Measurements from ENCODE around the gene FEZF1. TPM values are rescaled to one million over a fixed set of nuclear protein-coding genes. Genes with fewer than 3 reads are reported as not detected.

FEZF1 gene
- polyA plus RNA-seq, 1 donor from 2014 or later, result 1.1 TPM

GRCh38 chr7:122343601-122344302, 39.2 kb upstream of the FEZF1 start:
- no peak overlapping the region for H3K27ac ChIP-seq (ENCODE audit: low read length)
- no peaks in the 10 kb centered on the region for H3F3A ChIP-seq (ENCODE audit: insufficient read depth, low read length, poor library complexity, severe bottlenecking)
- no peaks in the 10 kb centered on the region for H3K9me3 ChIP-seq (ENCODE audit: low read length)
- no peak overlapping the region for H3K4me2 ChIP-seq (ENCODE audit: low read length)
- no peaks in the 10 kb centered on the region for H3K27me3 ChIP-seq (ENCODE audit: insufficient read depth, low read depth, low read length)
- H3K9ac ChIP-seq (ENCODE audit: low read length), result no peak overlapping the region
- H3K36me3 ChIP-seq (ENCODE audit: insufficient read depth, low read length), result no peaks in the 10 kb centered on the region
- no peak overlapping the region for H2AFZ ChIP-seq (ENCODE audit: low read depth, low read length)
- H3K9me2 ChIP-seq (ENCODE audit: insufficient read depth, low read length), result no peaks in the 10 kb centered on the region
- no peak overlapping the region for H3K4me3 ChIP-seq (ENCODE audit: low read length)
- no peak for TF ChIP-seq TAF1 (IDR thresholded peaks at IDR 0.05; ENCODE audit: low read depth)
- TF ChIP-seq EP300 (conservative IDR thresholded peaks at IDR 0.05; ENCODE audit: poor library complexity, severe bottlenecking), result no peak
- TF ChIP-seq CTCF (IDR thresholded peaks at IDR 0.05; ENCODE audit: poor library complexity, severe bottlenecking), result no peak
- no peak for TF ChIP-seq EZH2 (IDR thresholded peaks at IDR 0.05; ENCODE audit: borderline replicate concordance, insufficient read depth, low read length, poor library complexity, severe bottlenecking)
- TF ChIP-seq MXI1 (conservative IDR thresholded peaks at IDR 0.05; ENCODE audit: poor library complexity, severe bottlenecking), result no peak
- TF ChIP-seq RAD21 (conservative IDR thresholded peaks at IDR 0.05), result no peak
- no peak for TF ChIP-seq SMC3 (conservative IDR thresholded peaks at IDR 0.05; ENCODE audit: poor library complexity)
- TF ChIP-seq POLR2AphosphoS5 (IDR thresholded peaks at IDR 0.05), result no peak
- TF ChIP-seq REST (IDR thresholded peaks at IDR 0.05; ENCODE audit: borderline replicate concordance), result no peak
- H3K79me2 ChIP-seq (replicated peaks; ENCODE audit: insufficient read depth, low read length), result no peaks in the 10 kb centered on the region
- H4K20me1 ChIP-seq (ENCODE audit: insufficient read depth), result no peaks in the 10 kb centered on the region

- no peaks in the 10 kb centered on the region for H3K27me3 ChIP-seq (ENCODE audit: insufficient read depth, low read depth, low read length)
- H4K20me1 ChIP-seq (ENCODE audit: insufficient read depth), result no peaks in the 10 kb centered on the region
- H3K9me2 ChIP-seq (ENCODE audit: insufficient read depth, low read length), result no peaks in the 10 kb centered on the region
- H3K4me3 ChIP-seq (ENCODE audit: low read length), result no peak overlapping the region
- no peak overlapping the region for H3K27ac ChIP-seq (ENCODE audit: low read length)
- TF ChIP-seq RAD21 (conservative IDR thresholded peaks at IDR 0.05) (no peak), REST (IDR thresholded peaks at IDR 0.05; ENCODE audit: borderline replicate concordance) (no peak), TAF1 (IDR thresholded peaks at IDR 0.05; ENCODE audit: low read depth) (no peak), SMC3 (conservative IDR thresholded peaks at IDR 0.05; ENCODE audit: poor library complexity) (no peak), EZH2 (IDR thresholded peaks at IDR 0.05; ENCODE audit: borderline replicate concordance, insufficient read depth, low read length, poor library complexity, severe bottlenecking) (no peak)
- H3K79me2 ChIP-seq (replicated peaks; ENCODE audit: insufficient read depth, low read length), result no peaks in the 10 kb centered on the region
- no peak overlapping the region for H3K9ac ChIP-seq (ENCODE audit: low read length)
- H3K36me3 ChIP-seq (ENCODE audit: insufficient read depth, low read length), result no peaks in the 10 kb centered on the region
- no peaks in the 10 kb centered on the region for H3K9me3 ChIP-seq (ENCODE audit: low read length)
- H2AFZ ChIP-seq (ENCODE audit: low read depth, low read length), result no peak overlapping the region
- no peak overlapping the region for H3K4me2 ChIP-seq (ENCODE audit: low read length)
- no peaks in the 10 kb centered on the region for H3F3A ChIP-seq (ENCODE audit: insufficient read depth, low read length, poor library complexity, severe bottlenecking)
Observed at GRCh38 chr7:122340427-122340826, 35.9 kb upstream of the FEZF1 start.
